ENCODE results near the gene BTBD16. TPM values are rescaled to one million over a fixed set of nuclear protein-coding genes. Genes with fewer than 3 reads are reported as not detected.
A peak's percentile ranks its signal among the peaks of the same experiment; 100 is the strongest.

The BTBD16 gene
- polyA plus RNA-seq, 1 experiment, result not detected

GRCh38 chr10:122282253-122282671 is 11.2 kb downstream of the BTBD16 start:
- Histone ChIP-seq H3K9me3 (ENCODE audit: control insufficient read depth, insufficient read depth, low read length) (no peaks in the 10 kb centered on the region), H3K4me3 (ENCODE audit: low read depth, low read length) (no peak overlapping the region), H3K27ac (ENCODE audit: low read depth, low read length) (no peak overlapping the region), H3K27me3 (ENCODE audit: control insufficient read depth, insufficient read depth, low read length) (no peaks in the 10 kb centered on the region)
- ChIA-PET CTCF (interaction anchor here (0.9 to 1.9 kb wide), 5 partner anchors 14 to 283 kb away, joined by 3 to 5 read pairs (median 4); no protein-coding TSS in a partner anchor), POLR2A (no interaction called here)
- no peak for TF ChIP-seq CTCF (IDR thresholded peaks at IDR 0.05; ENCODE audit: low read depth, low read length)
- no peak for DNase-seq (ENCODE audit: low read depth, low spot score)

- no peak for DNase-seq (ENCODE audit: low read depth, low spot score)
- Histone ChIP-seq H3K27ac (ENCODE audit: low read depth, low read length) (no peak overlapping the region), H3K4me3 (ENCODE audit: low read depth, low read length) (no peak overlapping the region), H3K9me3 (ENCODE audit: control insufficient read depth, insufficient read depth, low read length) (no peaks in the 10 kb centered on the region), H3K27me3 (ENCODE audit: control insufficient read depth, insufficient read depth, low read length) (no peaks in the 10 kb centered on the region)
- no peak for TF ChIP-seq CTCF (IDR thresholded peaks at IDR 0.05; ENCODE audit: low read depth, low read length)
- POLR2A ChIA-PET, result no interaction called here
- CTCF ChIA-PET, result interaction anchor here (0.7 to 2.0 kb wide), 5 partner anchors 14 to 282 kb away, joined by 3 to 9 read pairs (median 4); no protein-coding TSS in a partner anchor
Measured at GRCh38 chr10:122282909-122283308, 11.8 kb downstream of the BTBD16 start.

GRCh38 chr10:122285506-122286444 is 14.7 kb downstream of the BTBD16 start:
- H3K27ac ChIP-seq (ENCODE audit: low read depth, low read length), result peak overlapping the region; percentile 21
- H3K4me3 ChIP-seq (ENCODE audit: low read depth, low read length), result no peak overlapping the region
- no peak for DNase-seq (ENCODE audit: low read depth, low spot score)
- H3K27me3 ChIP-seq (ENCODE audit: control insufficient read depth, insufficient read depth, low read length), result no peaks in the 10 kb centered on the region
- CTCF ChIA-PET, result interaction anchor here (1.7 to 5.3 kb wide), 4 partner anchors 13 to 280 kb away, joined by 7 to 23 read pairs (median 14); no protein-coding TSS in a partner anchor
- POLR2A ChIA-PET, result no interaction called here
- no peaks in the 10 kb centered on the region for H3K9me3 ChIP-seq (ENCODE audit: control insufficient read depth, insufficient read depth, low read length)
- TF ChIP-seq CTCF (IDR thresholded peaks at IDR 0.05; ENCODE audit: low read depth, low read length), result no peak

- Histone ChIP-seq H3K27me3 (ENCODE audit: control insufficient read depth, insufficient read depth, low read length) (no peaks in the 10 kb centered on the region), H3K27ac (ENCODE audit: low read depth, low read length) (no peak overlapping the region), H3K9me3 (ENCODE audit: control insufficient read depth, insufficient read depth, low read length) (no peaks in the 10 kb centered on the region), H3K4me3 (ENCODE audit: low read depth, low read length) (no peak overlapping the region)
- CTCF ChIA-PET, result interaction anchor here (1.3 to 5.3 kb wide), 5 partner anchors 12 to 279 kb away, joined by 4 to 23 read pairs (median 9); no protein-coding TSS in a partner anchor
- POLR2A ChIA-PET, result no interaction called here
- peak; percentile 5; the same call in 1 of the 2 replicates for TF ChIP-seq CTCF (IDR thresholded peaks at IDR 0.05; ENCODE audit: low read depth, low read length)
- peak; percentile 48 for DNase-seq (ENCODE audit: low read depth, low spot score)
Measured at GRCh38 chr10:122286867-122287266, 15.8 kb downstream of the BTBD16 start.

- DNase-seq (ENCODE audit: low read depth, low spot score), result no peak
- Histone ChIP-seq H3K4me3 (ENCODE audit: low read depth, low read length) (no peak overlapping the region), H3K27ac (ENCODE audit: low read depth, low read length) (no peak overlapping the region), H3K27me3 (ENCODE audit: control insufficient read depth, insufficient read depth, low read length) (no peaks in the 10 kb centered on the region), H3K9me3 (ENCODE audit: control insufficient read depth, insufficient read depth, low read length) (no peaks in the 10 kb centered on the region)
- ChIA-PET POLR2A (no interaction called here), CTCF (interaction anchor here (1.0 to 5.3 kb wide), 5 partner anchors 8 to 277 kb away, joined by 4 to 18 read pairs (median 7); no protein-coding TSS in a partner anchor)
- no peak for TF ChIP-seq CTCF (IDR thresholded peaks at IDR 0.05; ENCODE audit: low read depth, low read length)
Measured at GRCh38 chr10:122287570-122287969, 16.5 kb downstream of the BTBD16 start.

Data from AG04450 (cell line).